GM06990 (cell line): ENCODE data around the gene CFAP46.

Source experiments
- DNase-seq: peaks from one replicate; pipeline ENCODE4 v3.0.0-alpha.2; 2011; ENCODE audit not compliant: insufficient read length; ENCODE audit errors: extremely low read depth
- H3K27me3 ChIP-seq: replicated peaks from 2 replicates; pipeline ENCODE4 v1.6.0; 2011; ENCODE audit warnings: low read length; ENCODE audit not compliant: control insufficient read depth, insufficient read depth
- H3K36me3 ChIP-seq: 2 replicates; pipeline ENCODE4 v1.5.1; 2011; ENCODE audit warnings: low read length; ENCODE audit not compliant: control insufficient read depth, insufficient read depth
- H3K4me3 ChIP-seq: replicated peaks from 2 replicates; pipeline ENCODE4 v1.5.1; 2011; ENCODE audit warnings: low read depth, mild to moderate bottlenecking, control low read depth, low read length
- TF ChIP-seq, protein P1 (sequence below): IDR thresholded peaks from 2 replicates; pipeline ENCODE4 v1.5.1; 2011; ENCODE audit warnings: low read length, control low read depth, mild to moderate bottlenecking, inconsistent platforms; ENCODE audit not compliant: insufficient read depth, poor library complexity, severe bottlenecking

CFAP46 gene

DNA sequence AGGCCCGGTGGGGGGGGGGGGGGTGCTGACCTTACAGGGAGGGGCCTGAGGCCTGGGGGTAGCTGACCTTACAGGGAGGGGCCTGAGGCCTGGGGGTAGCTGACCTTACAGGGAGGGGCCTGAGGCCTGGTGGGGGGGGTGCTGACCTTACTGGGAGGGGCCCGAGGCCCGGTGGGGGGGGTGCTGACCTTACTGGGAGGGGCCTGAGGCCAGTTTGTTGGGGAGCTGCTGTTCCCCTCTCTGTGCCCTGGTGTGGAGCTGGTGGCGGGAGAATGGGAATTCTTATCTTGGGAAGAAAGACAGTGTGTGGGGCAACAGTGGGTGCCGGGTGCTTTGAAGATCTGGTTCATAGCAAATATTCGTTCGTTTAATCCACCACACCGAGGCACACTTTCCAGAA, 46.6 kb upstream of the CFAP46 start:
- DNase-seq = no peak
- no peaks in the 10 kb centered on the region for H3K27me3 ChIP-seq

DNA sequence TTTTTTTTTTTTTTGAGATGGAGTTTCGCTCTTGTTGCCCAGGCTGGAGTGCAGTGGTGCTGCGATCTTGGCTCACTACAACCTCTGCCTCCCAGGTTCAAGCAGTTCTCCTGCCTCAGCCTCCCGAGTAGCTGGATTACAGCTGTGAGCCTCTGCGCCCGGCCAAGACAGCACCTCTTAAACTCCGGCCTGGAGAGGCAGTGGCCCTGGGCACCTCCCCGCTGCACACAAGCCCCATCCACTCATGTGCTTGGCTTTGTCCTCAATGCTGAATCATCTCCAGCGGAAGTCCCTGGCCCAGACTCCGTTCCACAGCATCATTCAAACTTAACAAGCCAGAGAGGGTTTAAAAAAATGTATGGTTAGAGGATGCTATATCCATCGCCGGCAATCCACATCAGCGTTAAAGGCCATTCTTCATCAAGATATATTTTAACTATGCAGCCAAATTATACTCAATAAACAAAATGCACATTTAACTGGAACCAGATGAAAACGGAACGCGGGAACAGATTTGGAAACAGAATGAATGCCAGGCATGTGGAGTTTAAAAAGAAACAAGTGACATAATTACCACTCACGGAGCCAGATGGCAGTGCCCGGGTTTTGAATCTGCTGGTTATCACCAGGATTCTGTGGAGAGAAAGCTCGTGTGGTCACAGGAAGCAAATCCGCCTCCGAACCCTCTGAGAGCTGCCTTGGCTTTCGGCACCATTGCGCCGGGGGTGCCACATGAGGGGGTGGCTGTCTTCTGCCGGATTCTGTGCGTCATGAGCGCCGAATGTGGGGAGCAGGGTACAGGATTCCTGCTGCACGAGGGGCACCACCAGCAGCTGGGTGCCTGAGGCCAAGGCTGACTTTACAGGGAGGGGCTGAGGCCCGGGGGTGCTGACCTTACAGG, 45.6 kb upstream of the CFAP46 start:
- Histone ChIP-seq H3K4me3 (no peak overlapping the region), H3K36me3 (no peaks in the 10 kb centered on the region), H3K27me3 (no peaks in the 10 kb centered on the region)
- no peak for DNase-seq
- TF ChIP-seq, protein P1, sequence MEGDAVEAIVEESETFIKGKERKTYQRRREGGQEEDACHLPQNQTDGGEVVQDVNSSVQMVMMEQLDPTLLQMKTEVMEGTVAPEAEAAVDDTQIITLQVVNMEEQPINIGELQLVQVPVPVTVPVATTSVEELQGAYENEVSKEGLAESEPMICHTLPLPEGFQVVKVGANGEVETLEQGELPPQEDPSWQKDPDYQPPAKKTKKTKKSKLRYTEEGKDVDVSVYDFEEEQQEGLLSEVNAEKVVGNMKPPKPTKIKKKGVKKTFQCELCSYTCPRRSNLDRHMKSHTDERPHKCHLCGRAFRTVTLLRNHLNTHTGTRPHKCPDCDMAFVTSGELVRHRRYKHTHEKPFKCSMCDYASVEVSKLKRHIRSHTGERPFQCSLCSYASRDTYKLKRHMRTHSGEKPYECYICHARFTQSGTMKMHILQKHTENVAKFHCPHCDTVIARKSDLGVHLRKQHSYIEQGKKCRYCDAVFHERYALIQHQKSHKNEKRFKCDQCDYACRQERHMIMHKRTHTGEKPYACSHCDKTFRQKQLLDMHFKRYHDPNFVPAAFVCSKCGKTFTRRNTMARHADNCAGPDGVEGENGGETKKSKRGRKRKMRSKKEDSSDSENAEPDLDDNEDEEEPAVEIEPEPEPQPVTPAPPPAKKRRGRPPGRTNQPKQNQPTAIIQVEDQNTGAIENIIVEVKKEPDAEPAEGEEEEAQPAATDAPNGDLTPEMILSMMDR = no peak

More for the DNA sequence above, 46.6 kb upstream of the CFAP46 start:
- no peak overlapping the region for H3K4me3 ChIP-seq
- TF ChIP-seq, protein P1 = no peak
- H3K36me3 ChIP-seq = no peaks in the 10 kb centered on the region

DNA sequence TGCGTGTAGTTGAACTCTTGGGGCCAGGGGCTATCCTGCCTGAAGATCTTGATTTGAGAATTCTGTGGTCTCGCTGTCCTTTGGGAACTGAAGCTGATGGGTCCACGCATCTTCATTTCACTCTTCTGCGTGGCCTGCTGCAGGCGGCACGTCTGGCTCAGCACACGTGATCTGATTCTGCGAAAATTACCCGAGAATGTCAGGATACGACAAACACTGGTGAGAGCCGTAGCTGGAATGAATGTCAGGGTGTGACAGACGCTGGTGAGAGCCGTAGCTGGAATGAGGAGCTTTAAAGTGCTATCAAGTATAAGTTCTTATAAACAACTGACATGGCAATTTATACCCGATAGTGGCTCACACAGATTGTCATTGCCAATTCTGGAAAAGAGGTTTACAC, 44.6 kb upstream of the CFAP46 start:
- H3K36me3 ChIP-seq = no peaks in the 10 kb centered on the region
- no peak for DNase-seq
- no peak overlapping the region for H3K4me3 ChIP-seq
- no peaks in the 10 kb centered on the region for H3K27me3 ChIP-seq
- TF ChIP-seq, protein P1 = no peak

DNA sequence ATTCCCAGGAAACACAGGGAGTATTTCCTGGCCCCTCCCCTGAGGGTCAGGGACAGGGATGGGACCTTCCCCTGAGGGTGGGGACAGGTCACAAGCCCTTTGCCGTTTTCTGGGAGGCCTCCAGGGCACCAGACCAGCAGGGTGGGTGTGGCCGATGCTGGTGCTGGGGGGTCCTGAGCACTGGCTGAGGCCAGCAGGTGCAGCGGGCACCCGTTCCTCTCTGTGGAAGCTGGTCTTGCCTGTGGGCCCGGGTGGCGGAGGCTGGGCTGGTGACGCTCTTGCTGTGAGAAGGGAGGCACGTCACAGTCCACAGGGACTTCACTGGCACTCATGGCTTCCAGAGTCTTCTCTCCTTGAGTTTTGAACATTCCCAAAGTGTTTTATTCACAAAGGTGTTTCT, 44.2 kb upstream of the CFAP46 start:
- TF ChIP-seq, protein P1 = no peak
- no peak for DNase-seq
- Histone ChIP-seq H3K27me3 (no peaks in the 10 kb centered on the region), H3K36me3 (no peaks in the 10 kb centered on the region), H3K4me3 (no peak overlapping the region)

DNA sequence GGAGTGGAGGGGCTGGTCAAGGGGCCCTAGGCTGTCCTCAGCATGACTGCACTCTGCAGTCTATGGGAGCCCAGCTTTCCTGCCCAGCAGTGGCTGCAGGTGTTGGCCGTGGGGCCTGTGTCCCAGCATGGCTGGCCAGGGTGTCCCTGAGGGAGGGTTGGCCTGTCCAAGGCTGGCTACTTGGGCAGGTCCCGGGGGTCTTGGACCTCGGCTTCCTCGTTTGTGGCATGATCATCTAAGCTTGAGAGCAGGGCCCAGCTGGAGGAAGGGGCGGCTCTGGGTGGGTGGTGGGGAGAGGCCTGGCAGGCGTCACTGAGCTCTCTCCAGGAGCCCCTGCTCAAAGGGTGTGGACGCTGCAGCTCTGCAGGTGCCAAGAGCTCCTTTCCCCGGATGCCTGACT, 43.7 kb upstream of the CFAP46 start:
- Histone ChIP-seq H3K27me3 (no peaks in the 10 kb centered on the region), H3K4me3 (no peak overlapping the region), H3K36me3 (no peaks in the 10 kb centered on the region)
- TF ChIP-seq, protein P1 = no peak
- DNase-seq = no peak
